HG02840 (cell line): Measurements from ENCODE around the gene ZSWIM4.

ENCODE experiments used
- ATAC-seq: cut with Tn5 transposase; IDR thresholded peaks from one replicate; pipeline ENCODE4 v1.9.1; 2021; ENCODE audit warnings: mild to moderate bottlenecking, moderate library complexity, moderate number of reproducible peaks; ENCODE audit not compliant: unreplicated experiment, low FRiP score

ZSWIM4 gene

DNA sequence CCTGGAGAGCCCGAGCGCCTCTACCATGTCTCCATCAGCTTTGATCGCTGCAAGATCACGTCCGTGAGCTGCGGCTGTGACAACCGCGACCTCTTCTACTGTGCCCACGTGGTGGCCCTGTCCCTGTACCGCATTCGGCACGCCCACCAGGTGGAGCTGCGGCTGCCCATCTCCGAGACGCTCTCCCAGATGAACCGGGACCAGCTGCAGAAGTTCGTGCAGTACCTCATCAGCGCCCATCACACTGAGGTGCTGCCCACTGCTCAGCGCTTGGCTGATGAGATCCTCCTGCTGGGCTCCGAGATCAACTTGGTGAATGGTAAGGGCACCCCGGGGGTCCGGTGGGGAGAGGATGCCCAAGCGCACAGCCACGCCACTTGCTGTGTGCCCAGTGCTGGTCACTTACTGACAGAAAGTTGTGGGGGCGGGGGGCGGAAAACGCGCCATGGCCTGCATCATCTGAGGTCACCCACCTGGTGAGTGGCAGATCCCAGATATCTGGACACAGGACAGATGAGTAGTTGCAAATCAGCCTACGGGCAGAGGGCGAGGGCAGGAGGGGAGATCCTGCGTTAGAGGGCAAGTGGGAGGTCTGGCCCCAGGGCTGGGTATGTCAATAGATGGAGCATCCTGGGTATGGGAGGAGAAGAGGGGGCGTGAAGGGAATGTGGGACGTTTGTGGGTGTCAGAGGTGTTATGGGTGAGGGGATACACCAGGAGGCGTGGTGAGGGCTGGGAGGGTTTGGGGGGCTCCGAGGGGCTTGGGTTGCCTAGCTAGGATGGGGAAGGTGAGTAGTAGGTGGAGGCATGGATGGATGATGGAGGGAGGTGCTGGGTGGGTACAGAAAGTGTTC is 9.8 kb downstream of the ZSWIM4 start:
- no peak for ATAC-seq

DNA sequence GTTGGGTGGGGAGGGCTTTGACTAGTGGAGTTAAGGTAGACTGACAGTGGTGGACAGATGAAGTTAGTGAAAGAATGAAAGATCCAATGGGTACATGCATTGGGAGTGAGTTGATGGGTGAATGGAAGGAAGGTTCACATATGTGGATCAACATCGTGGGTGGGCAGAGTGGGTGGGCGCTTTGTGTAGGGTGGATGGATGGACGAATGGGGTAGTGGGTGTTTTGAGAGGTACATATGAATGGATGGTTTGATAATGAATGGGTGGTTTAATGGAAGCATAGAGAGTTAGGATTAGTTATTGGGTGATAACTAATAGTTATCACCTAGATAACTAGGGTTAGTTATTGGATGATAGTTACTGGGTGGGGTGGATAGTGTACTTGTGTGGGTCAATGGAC is 11.5 kb downstream of the ZSWIM4 start:
- no peak for ATAC-seq

DNA sequence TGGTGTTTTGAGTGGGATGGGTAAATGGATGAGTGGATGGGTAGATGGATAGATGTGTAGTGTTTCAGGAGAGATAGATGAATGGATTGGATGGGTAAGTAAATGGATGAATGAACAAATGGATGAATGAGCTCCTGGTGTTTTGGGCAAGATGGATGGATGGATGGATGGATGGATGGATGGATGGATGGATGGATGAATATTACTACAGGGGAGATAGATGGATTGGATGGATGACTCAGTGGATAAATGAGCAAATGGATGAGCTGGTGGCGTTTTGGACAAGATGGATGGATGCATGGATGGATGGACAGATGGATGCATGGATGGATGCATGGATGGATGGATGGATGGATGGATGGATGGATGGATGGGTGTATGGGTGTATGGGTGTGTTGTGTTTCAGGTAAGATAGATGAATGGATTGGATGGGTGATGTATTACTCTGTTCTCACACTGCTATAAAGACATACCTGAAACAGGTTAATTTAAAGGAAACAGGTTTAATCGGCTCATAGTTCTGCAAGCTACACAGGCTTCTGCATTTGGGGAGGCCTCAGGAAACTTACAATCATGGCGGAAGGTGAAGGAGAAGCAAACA is 12.3 kb downstream of the ZSWIM4 start:
- ATAC-seq: no peak

DNA sequence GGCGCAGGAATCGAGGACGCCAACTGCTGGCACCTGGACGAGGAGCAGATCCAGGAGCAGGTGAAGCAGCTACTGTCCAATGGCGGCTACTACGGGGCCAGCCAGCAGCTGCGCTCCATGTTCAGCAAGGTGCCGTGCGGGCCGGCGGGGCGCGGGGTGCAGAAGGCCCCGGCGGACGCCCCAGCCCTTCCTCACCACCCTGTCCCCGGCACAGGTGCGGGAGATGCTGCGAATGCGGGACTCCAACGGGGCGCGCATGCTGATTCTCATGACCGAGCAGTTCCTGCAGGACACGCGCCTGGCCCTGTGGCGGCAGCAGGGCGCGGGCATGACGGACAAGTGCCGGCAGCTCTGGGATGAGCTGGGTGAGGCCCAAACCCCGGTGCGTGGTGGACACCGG is 13.6 kb downstream of the ZSWIM4 start:
- no peak for ATAC-seq

DNA sequence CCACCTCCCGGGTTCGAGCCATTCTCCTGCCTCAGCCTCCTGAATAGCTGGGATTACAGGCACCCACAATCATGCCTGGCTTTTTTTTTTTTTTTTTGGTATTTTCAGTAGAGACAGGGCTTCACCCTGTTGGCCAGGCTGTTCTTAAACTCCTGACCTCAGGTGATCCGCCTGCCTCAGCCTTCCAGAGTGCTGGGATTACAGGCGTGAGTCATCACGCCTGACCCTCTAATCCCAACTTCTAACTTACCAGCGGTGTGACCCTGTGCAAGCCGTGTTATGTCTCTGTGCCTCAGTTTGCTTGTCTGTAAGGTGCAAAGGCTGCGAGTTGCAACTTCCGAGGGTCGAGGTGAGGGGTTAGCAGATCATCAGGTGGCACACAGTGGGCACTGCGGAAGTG is 17.3 kb downstream of the ZSWIM4 start:
- no peak for ATAC-seq

DNA sequence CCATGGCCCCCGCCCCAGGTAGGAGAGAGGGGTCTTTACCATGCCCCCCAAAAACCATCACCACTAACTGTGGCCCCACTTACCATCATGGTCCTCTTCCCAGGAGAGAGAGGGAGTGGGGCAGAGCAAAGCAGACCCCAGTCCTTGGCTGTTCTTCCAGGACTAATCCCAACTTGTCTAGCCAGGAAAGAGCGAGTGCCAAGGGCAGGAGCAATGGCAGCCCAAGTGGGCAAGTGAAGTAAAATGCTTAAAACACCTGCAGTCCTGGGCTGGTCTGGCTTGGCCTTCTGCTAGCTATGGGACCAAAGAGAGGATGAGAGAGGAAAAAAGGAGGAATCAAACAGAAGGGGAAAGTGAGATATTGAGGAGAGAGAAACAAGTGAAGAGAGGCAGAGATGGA is 17.9 kb downstream of the ZSWIM4 start:
- no peak for ATAC-seq

DNA sequence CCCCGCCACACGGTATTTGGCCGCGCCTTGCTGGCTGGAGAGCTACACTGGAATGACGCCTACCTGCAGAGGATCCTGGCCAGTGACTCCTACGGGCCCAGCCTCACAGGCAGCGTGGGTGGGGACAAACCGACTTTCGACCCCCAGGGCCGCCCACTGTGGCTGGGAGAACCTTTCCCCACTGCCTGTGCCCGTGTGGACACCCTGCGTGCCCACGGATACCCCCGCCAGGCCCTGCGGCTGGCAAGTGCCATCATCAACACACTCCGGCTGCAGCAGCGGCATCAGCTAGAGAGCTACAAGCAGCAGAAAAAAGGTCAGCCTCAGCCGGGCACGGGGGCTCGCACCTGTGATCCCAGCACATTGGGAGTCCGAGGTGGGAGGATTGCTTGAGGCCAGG is 19.3 kb downstream of the ZSWIM4 start:
- no peak for ATAC-seq

DNA sequence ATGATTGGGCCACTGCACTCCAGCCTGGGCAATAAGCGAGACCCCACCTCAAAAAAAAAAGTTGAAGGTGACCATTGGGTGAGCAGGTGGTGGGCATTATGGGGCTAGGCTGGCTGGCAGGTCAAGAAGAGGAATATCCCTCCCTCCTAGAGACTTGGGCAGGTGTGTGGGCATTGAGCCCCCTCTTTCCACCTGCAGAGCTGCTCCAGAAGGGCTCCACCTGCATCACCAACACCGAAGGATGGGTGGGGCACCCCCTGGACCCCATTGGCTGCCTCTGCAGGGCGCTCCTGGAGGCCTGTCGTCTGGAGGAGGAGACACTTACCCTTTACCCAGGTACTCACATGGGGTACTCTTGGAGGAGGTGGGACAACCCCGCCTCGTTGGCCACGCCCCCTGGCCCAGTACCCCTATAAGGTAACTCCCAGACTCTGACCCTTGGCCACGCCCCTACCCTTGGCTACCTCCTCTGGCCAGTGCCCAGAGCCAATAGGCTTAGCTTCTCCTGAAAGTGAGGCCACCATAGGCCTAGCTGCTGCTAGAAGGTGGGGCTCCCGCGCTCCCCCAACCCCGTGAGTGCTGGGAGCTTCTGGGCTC is 21.9 kb downstream of the ZSWIM4 start:
- no peak for ATAC-seq

DNA sequence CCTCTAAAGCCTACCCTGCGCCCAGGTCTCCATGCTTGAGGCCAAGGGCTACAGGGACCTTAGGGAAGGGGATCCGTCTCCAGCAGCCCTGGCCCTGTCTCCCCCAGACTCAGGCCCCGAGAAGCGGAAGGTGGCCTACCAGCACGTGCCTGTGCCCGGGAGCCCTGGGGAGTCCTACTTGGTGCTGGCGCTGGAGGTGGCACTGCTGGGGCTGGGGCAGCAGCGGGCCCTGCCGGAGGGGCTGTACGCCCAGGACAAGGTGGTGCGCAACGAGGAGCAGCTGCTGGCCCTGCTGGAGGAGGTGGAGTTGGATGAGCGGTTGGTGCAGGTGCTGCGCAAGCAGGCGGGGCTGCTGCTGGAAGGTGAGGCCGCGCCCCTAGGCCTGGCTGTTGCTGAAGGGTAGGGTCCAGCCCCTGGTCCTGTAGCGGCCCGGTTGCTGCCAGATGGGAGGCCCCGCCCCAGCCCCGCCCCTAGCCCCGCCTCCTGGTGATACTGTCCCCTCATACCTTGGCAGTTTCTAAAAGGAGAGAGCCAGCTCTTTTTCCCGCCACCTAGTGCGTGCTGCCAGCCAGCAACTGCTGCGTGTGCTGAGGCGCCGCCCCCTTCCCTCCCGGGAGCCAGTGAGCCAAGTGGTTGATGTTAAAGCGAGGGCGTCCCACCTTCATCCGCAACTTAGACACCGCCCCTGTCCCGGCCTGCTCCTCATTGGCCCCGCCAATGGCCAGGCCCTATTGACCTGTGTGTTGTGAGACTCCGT is 22.6 kb downstream of the ZSWIM4 start:
- ATAC-seq: no peak

DNA sequence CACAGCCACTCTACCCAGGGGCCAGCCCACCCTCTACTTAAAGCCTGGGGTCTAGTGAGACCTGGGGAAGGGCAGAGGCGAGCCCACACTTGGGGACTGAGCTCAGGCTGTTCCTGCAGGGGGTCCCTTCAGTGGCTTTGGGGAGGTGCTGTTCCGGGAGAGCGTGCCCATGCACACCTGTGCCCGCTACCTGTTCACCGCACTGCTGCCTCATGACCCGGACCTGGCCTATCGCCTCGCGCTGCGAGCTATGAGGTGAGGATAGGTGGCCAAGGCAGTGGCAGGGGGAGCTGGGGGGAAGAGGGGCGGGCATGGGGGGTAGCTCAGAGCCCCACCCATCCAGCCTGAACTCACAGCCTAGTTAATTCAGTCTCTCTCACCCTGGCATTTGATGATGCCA is 24.0 kb downstream of the ZSWIM4 start:
- no peak for ATAC-seq

DNA sequence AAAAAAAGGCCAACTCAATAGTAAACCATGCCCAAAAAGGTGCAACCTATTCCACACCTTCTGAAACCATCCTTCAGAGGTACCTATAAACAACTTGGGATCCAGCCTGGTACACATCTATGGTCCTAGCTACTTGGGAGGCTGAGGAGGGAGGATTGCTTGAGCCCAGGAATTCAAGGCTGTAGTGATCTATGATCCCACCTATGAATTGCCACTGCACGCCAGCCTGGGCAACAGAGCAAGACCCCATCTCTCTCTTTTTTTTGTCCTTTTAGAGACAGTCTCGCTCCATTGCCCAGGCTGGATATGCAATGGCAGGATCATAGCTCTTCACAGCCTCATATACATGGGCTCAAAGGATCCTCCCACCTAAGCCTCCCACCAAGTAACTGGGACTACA is 26.0 kb downstream of the ZSWIM4 start:
- ATAC-seq: no peak

DNA sequence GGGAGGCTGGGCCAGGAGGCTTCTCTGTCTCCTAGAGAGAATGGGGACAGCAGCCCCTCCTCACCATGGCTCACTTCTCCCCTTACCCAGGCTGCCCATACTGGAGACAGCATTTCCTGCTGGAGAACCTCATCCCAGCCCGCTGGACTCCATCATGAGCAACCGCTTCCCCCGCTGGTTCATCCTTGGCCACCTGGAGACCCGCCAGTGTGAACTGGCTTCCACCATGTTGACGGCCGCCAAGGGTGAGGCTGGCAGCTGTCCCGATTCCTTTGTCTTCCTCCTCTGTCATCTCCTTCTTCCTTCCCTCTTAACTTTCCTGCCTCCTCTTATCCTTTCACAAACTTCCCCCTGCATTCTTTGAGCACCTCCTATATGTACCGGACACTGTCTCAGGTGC is 28.0 kb downstream of the ZSWIM4 start:
- no peak for ATAC-seq

DNA sequence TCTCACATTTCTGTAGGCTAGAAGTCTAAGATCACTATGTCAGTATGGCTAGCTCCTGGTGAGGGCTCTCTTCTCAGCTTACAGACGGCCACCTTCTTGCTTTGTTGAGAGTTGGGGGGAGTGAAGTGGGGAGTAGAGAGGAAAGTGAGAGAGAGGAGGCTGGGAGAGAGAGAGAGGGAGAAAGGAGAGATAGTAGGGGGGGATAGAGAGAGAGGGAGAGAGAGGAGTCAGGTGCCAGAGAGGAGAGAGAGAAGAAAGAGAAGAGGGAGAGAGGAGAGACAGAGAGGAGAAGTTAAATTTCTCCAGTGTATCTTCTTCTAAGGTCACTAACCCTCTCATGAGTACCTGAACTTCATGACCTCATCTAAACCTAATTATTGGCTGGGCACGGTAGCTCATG is 28.7 kb downstream of the ZSWIM4 start:
- no peak for ATAC-seq

DNA sequence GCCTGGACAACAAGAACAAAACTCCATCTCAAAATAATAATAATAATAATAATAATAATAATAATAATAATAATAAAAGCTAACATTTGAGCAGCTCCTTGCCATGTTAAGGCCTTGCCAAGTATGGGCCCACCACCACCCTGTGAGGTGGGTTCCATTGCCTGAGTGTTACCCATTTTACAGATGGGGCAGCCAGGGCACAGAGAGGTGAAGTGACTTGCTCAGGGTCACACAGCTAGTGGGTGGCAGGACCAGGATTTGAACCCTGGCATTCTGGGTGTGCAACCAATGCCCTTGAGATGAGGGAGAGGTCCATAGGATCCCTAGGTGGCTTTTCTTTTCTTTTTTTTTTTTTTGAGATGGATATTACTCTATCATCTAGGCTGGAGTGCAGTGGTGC is 29.5 kb downstream of the ZSWIM4 start:
- no peak for ATAC-seq

DNA sequence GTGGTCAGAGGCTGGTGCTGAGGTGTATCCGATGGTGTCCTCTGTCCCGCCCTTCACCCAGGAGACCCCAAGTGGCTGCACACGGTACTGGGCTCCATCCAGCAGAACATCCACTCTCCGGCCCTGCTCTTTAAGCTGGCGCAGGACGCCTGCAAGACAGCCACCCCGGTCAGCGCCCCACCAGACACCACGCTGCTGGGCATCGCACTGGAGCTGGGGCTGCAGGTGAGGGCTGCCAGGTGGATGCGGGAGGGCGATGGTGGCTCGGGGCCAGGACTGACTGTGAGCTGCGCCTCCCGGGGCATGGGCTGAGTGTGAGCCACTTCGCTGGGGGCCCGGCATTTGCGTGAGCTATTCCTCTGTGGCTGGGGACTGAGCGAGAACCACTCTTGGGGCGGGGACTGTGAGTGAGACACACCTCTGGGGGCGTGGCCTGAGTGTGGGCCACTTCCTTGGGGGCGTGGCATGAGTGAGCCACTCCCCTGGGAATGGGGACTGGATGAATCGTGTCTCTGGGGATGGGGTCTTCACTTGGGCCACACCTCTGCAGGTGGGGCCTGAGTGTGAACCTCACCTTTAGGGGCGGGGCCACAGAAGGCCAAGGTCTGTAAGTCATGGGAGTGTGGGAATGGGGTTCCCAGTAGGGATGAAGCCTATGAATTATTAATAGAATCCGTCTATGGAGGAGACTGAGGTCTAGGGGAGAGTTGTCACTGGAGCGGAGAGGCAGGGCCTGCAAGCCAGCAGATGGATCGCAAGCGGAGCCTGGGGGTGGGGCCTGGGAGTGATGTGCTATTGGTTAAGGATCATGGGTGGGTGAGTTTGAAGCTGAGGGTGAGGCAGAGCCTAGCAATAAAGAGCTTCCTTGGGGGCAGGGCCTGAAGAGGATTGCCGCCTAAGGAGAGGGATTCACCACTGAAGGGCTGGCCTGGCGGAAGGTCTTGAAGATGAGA is 30.5 kb downstream of the ZSWIM4 start:
- ATAC-seq: no peak

DNA sequence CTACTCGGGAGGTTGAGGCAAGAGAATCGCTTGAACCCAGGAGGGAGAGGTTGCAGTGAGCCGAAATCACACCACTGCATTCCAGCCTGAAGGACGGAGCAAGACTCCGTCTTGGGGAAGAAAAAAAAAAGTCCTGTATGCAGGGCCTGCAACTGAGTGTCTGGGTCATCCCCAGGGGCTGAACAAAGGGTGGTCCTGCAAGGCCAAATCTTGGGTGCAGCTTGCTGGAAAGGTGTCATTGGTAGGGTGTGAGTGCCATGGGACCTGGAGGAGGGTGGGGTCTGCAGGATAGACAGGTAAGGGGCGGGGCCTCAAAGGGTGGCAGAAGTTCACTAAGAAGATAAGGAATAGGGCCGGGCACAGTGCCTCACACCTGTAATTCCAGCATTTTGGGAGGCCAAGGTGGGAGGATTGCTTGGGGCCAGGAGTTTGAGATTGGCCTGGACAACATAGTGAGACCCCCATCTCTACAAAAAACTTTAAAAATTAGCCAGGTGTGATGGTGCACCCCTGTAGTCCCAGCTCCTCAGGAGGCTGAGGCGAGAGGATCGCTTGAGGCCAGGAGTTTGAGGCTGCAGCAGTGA is 31.5 kb downstream of the ZSWIM4 start:
- ATAC-seq: no peak

DNA sequence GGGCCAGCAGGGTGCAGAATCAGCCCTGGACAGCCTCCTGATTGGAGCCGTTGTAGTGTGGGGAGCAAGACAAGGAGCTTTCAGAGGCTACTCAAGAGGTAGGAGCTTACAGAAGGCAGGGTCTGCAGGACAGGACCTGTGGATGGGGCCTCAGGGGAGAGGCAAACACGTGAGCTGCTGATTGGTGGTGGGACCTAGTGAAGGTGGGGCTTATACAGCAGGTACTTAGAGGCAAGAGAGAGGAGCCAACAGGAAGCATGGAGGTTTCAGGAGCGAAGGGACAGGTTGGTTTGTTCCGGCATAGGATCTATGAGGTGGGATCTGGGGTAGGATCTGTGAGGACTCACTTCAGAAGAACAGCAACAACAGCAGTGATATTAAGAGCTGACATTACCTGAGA is 32.4 kb downstream of the ZSWIM4 start:
- no peak for ATAC-seq

DNA sequence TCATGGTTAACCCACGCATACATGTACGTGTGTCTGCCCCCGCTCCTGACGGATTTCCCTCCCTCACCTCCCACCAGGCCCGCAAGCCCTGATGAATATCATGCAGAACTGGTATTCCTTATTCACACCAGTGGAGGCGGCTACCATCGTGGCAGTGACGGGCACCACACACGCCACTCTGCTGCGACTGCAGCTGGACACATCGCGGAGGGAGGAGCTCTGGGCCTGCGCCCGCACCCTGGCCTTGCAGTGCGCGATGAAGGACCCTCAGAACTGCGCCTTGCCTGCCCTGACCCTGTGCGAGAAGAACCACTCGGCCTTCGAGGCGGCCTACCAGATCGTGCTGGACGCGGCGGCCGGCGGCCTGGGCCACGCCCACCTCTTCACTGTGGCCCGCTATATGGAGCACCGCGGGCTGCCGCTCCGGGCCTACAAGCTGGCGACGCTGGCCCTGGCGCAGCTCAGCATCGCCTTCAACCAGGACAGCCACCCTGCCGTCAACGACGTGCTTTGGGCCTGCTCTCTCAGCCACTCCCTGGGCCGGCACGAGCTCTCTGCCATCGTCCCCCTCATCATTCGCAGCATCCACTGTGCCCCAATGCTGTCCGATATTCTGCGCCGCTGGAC is 35.0 kb downstream of the ZSWIM4 start:
- no peak for ATAC-seq
